NCI-H2171 treated with DMSO at 0.1 percent for 48 hours (cell line): ENCODE measurements around the gene BMPER.

Experiments used
- DNase-seq: peaks from one replicate; lab custom pipeline; 2025; lab: John Stamatoyannopoulos, UW

BMPER gene

DNA sequence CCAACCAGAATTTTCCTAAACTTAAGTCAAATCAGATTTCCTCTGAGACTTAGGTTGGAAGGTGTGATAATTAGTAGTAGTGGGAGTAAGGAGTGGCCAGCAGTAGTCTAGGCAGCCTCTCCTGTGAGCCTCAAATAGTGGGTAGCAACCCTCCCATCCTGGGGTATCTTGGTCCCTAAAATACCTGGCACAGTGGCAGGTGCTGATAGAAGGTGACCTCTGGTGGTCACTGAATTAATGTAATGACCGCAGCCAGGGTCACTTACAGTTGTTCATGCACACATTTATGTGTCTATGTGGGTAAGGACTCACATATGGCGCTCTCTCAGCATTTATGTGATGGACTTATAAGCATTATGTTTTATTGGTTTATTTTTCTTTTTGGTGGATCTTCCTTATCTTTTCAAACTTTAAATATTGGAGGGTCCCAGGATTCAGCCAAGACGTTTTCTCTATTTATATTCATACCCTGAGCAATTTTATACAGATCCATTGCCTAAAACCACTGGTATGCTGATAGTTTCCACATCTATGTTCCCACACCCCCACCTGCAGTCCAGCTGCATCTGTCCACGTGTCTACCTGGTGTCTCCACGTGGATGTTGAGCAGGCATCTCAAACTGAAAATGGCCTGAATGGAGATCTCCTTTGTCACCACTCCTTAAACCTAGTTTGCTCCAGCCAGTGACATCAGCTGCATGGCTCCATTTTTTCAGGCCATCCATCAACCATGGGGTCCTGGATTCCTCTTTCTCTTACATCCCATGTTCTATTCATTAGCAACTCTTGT, 18.3 kb downstream of the BMPER start:
- DNase-seq = no peak

- DNase-seq = no peak
These were observed 21.2 kb downstream of the BMPER start for GRCh38 chr7:33926535-33926934.

GRCh38 chr7:33928986-33929385, 23.6 kb downstream of the BMPER start:
- DNase-seq = no peak

DNA sequence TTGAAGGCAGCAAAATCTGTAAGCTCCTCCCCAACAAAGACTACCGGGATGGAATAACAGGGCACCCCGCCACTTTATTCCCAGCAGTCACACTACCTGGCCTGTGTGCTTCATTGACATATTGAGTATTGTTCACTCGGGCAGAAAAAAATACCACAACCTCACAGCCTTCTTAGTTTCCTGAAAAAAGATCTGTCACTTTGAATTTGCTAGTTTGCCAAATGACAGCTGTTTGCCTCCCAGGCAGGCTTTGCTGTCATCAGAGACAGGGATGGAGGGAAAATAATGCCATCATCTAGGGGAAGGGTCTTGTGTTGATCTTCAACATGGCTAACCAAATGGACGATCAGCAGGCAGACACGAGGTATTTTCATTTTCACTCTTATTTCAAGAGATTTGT, 26.9 kb downstream of the BMPER start:
- peak; percentile 73 for DNase-seq

GRCh38 chr7:33932832-33933468, 27.6 kb downstream of the BMPER start:
- peak; percentile 84 for DNase-seq

- DNase-seq = no peak
These were observed 28.4 kb downstream of the BMPER start for GRCh38 chr7:33933611-33934281.

DNA sequence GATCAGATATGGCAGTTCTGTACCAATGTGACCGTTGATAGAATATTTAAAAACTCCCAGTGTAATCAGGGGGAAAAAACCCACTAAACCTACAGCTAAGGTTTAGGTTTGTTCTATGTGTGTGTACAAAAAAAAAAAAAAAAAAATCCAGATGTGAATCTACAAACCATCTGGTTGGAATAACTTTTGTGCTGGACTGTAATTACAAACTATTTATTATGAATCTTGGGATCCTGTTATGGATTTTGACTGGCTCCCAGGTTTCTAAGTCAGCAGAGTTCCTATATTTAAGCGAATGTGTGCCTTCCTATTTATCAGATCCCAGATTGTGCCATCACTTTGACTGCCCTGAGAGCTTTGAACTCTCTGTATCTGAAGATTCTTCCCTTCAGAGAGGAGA, 29.1 kb downstream of the BMPER start:
- no peak for DNase-seq

DNA sequence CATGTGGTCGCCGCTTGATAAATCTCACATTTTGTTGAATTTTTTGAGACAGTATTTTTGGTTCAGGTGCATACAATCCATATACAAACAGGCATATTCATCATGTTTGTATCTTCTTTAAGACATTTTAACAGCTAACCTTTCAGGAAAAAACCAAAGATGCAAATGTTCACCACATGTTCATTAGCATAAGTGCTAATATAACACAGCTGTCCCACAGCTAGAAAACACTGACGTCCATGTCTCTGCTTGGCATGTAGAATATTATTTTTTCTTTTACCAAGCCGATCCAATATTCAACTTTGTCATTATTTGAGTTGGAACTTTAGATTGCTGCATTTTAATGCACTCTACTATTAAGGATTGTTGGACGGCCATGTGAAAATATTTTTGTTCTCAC, 31.2 kb downstream of the BMPER start:
- DNase-seq = no peak

DNA sequence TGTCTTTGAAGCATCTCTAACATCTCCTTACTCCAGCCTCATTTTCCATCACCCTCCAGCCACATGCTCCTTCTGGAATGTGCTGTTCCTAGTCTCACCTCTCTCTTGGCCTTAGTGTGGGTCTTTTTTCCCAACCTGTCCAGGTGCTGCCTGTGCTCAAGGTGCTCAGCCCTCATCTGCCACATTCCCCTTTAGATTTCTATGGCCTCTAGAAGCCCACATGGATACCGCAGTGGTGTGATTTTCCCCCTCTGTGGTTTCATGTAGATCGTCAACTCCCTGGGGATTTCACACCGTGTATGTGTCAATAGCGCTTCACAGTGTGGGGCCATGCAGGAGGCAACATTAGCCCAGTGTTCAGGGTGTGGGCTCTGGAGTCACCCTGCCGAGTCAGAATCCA, 32.5 kb downstream of the BMPER start:
- DNase-seq = no peak

DNA sequence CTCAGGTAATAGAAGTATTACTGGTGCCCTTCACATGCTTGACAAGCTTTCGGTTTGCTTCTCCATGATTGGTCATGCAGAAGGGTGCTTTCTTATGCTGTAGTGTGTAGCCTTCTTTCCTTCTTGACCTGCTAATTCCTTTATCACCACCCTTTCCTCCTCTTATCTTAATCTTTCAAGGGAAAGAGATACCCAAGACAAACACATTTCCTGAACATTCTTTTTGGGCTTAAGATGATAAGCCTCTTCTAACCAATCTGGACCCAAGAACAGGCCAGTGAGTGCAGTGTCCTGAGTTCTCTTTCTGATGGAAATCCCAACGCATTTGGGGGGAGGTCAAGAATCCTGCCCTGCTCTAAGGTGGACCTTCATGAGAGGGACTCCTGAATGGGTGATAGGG, 33.8 kb downstream of the BMPER start:
- DNase-seq = no peak

DNA sequence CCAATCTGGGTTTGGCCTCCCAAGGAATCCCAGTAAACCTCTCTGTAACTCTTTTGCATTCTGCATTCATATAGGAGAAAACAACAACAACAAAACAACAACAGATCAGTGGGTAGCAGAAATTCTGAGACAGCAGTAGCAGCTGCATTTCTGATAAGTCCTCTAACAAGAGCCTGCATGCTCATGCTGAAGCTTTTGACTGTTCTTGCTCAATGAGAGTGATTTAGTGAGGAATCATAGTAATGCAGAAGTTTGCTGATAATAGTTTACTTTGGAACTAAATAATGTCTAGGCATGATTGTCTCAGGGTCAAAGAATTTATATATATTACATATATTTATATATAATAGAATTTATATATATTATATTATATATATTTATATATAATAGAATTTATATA, 35.2 kb downstream of the BMPER start:
- DNase-seq = no peak

DNA sequence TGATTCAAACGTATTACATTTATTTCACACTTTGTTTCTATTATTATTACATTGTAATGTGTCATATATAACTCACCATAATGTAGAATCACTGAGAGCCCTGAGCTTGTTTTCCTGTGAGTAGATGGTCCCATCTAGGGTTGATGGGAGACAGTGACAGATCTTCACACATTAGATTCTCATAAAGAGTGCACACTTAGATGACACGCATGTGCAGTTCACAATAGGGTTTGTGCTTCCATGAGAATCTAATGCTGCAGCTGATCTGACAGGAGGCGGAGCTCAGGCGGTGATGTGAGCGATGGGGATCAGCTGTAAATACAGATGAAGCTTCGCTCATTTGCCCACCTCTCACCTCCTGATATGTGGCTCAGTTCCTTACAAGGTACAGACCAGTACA, 36.1 kb downstream of the BMPER start:
- DNase-seq = no peak

- DNase-seq = no peak
These were observed 40.9 kb downstream of the BMPER start for GRCh38 chr7:33946094-33946699.

GRCh38 chr7:33950047-33950714, 44.8 kb downstream of the BMPER start:
- DNase-seq = no peak

- DNase-seq = no peak
These were observed 47.5 kb downstream of the BMPER start for GRCh38 chr7:33952824-33953223.

- no peak for DNase-seq
These were observed 52.8 kb downstream of the BMPER start for GRCh38 chr7:33958104-33958503.

DNA sequence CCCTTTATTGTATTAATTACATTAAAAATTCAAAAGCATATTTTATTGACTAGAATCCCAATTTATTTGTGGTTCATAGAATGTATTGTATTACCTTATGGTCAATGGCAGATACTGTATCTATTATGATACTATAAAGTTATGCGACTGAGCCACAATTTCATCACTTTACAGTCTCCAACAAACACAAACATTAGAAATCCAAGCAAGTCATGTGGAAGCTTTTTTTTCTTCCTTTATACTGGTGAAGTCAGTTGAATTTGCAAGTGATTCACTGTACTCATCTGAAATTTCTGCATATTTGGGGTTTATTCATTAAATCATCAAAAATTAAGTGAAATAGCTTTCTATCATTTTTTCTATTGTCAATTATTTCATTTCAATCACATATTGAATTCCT, 54.3 kb downstream of the BMPER start:
- DNase-seq = no peak

DNA sequence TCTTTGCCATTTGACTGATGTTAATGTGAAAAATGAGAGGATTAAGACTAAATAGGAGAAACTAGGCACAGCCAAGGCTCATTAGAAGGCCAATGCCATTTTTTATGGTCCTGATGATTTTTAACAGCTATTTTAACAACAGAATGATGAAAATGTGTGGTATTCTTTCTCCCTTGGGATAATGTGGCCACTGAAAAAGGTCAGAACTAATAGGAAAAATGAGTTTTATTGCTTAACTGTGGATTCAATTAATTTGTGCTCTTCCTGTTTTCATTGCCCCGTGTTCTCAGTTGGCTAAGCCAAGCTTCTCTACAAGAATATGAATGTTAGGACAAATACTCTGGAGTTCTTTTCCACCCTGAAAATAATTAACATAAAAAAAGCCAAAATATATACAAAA, 56.6 kb downstream of the BMPER start:
- no peak for DNase-seq

- DNase-seq = no peak
These were observed 59.3 kb downstream of the BMPER start for GRCh38 chr7:33964417-33965182.

GRCh38 chr7:33965183-33965744, 59.9 kb downstream of the BMPER start:
- no peak for DNase-seq

GRCh38 chr7:33968591-33968990, 63.3 kb downstream of the BMPER start:
- no peak for DNase-seq
